SK-N-SH treated with all-trans-retinoic acid at 6 μM for 48 hours (cell line): Measurements from ENCODE around the gene GPRIN1.

Experiments
- ATAC-seq: fragments of 200-7000 bp; cut with Tn5 transposase; 3 replicates; pipeline ENCODE4 v1.9.1; 2020; ENCODE audit warnings: mild to moderate bottlenecking, moderate library complexity
- ARNTL ChIP-seq: fragments of 450-650 bp; formaldehyde crosslinking; IDR thresholded peaks from 2 replicates; pipeline ENCODE4 v1.5.0; 2020; ENCODE audit warnings: low read depth, mild to moderate bottlenecking, moderate library complexity, borderline replicate concordance
- CSDC2 ChIP-seq: fragments of 250-450 bp; sonication (Bioruptor Pico); IDR thresholded peaks from 2 replicates; pipeline ENCODE4 v1.5.0; 2020; ENCODE audit warnings: mild to moderate bottlenecking, moderate library complexity
- ESRRG ChIP-seq: fragments of 250-450 bp; sonication (Bioruptor Pico); IDR thresholded peaks from 2 replicates; pipeline ENCODE4 v1.6.1; 2021; ENCODE audit warnings: mild to moderate bottlenecking
- GLIS3 ChIP-seq: fragments of 250-450 bp; sonication (Bioruptor Pico); IDR thresholded peaks from 2 replicates; pipeline ENCODE4 v1.5.0; 2020; ENCODE audit warnings: mild to moderate bottlenecking, moderate library complexity
- ISL1 ChIP-seq: fragments of 250-450 bp; sonication (Bioruptor Pico); IDR thresholded peaks from 2 replicates; pipeline ENCODE4 v2.1.2; 2022; ENCODE audit warnings: mild to moderate bottlenecking, moderate library complexity
- OSR1 ChIP-seq: fragments of 250-450 bp; sonication (Bioruptor Pico); IDR thresholded peaks from 2 replicates; pipeline ENCODE4 v1.8.0; 2022; ENCODE audit warnings: moderate library complexity, mild to moderate bottlenecking, inconsistent platforms
- PPARA ChIP-seq: fragments of 250-450 bp; sonication (Bioruptor Pico); IDR thresholded peaks from 2 replicates; pipeline ENCODE4 v1.5.0; 2020; ENCODE audit warnings: mild to moderate bottlenecking, borderline replicate concordance
- RARB ChIP-seq: fragments of 250-450 bp; sonication (Bioruptor Pico); IDR thresholded peaks from 2 replicates; pipeline ENCODE4 v1.8.0; 2021; ENCODE audit warnings: mild to moderate bottlenecking, moderate library complexity
- SNAI2 ChIP-seq: fragments of 250-450 bp; sonication (Bioruptor Pico); IDR thresholded peaks from 2 replicates; pipeline ENCODE4 v1.5.0; 2020; ENCODE audit warnings: mild to moderate bottlenecking, moderate library complexity
- TCF4 ChIP-seq: fragments of 250-450 bp; sonication (Bioruptor Pico); IDR thresholded peaks from 2 replicates; pipeline ENCODE4 v1.8.0; 2021; ENCODE audit warnings: mild to moderate bottlenecking, moderate library complexity, borderline replicate concordance
- TOX ChIP-seq: fragments of 250-450 bp; sonication (Bioruptor Pico); IDR thresholded peaks from 2 replicates; pipeline ENCODE4 v1.8.0; 2021; ENCODE audit warnings: mild to moderate bottlenecking, moderate library complexity, borderline replicate concordance
- ZC3H10 ChIP-seq: fragments of 250-450 bp; sonication (Bioruptor Pico); IDR thresholded peaks from 2 replicates; pipeline ENCODE4 v1.5.1; 2021; ENCODE audit warnings: mild to moderate bottlenecking, moderate library complexity
- ZNF565 ChIP-seq: fragments of 450-650 bp; formaldehyde crosslinking; conservative IDR thresholded peaks from 2 replicates; pipeline ENCODE4 v1.5.0; 2020; ENCODE audit warnings: low read depth, mild to moderate bottlenecking, moderate library complexity
- ZNF70 ChIP-seq: fragments of 450-650 bp; formaldehyde crosslinking; IDR thresholded peaks from 2 replicates; pipeline ENCODE4 v1.5.0; 2020; ENCODE audit warnings: mild to moderate bottlenecking, moderate library complexity
- ZNF8 ChIP-seq: fragments of 450-650 bp; formaldehyde crosslinking; IDR thresholded peaks from 2 replicates; pipeline ENCODE4 v1.5.0; 2020; ENCODE audit warnings: mild to moderate bottlenecking, moderate library complexity
- TF ChIP-seq, protein P1 (sequence below): fragments of 250-450 bp; sonication (Bioruptor Pico); IDR thresholded peaks from 2 replicates; pipeline ENCODE4 v1.5.0; 2020; ENCODE audit warnings: mild to moderate bottlenecking, moderate library complexity
- TF ChIP-seq, protein P2 (sequence below): fragments of 250-450 bp; sonication (Bioruptor Pico); IDR thresholded peaks from 2 replicates; pipeline ENCODE4 v1.5.1; 2021; ENCODE audit warnings: mild to moderate bottlenecking, moderate library complexity
- TF ChIP-seq, protein P3 (sequence below): fragments of 250-450 bp; sonication (Bioruptor Pico); IDR thresholded peaks from 2 replicates; pipeline ENCODE4 v1.8.0; 2021; ENCODE audit warnings: low read depth, mild to moderate bottlenecking, moderate library complexity, borderline replicate concordance
- TF ChIP-seq, protein P4 (sequence below): fragments of 250-450 bp; sonication (Bioruptor Pico); IDR thresholded peaks from 2 replicates; pipeline ENCODE4 v1.8.0; 2020; ENCODE audit warnings: mild to moderate bottlenecking, moderate library complexity, borderline replicate concordance
- TF ChIP-seq, protein P5 (sequence below): fragments of 250-450 bp; sonication (Bioruptor Pico); IDR thresholded peaks from 2 replicates; pipeline ENCODE4 v1.5.1; 2020; ENCODE audit warnings: low read depth, mild to moderate bottlenecking, moderate library complexity

Gene GPRIN1

DNA sequence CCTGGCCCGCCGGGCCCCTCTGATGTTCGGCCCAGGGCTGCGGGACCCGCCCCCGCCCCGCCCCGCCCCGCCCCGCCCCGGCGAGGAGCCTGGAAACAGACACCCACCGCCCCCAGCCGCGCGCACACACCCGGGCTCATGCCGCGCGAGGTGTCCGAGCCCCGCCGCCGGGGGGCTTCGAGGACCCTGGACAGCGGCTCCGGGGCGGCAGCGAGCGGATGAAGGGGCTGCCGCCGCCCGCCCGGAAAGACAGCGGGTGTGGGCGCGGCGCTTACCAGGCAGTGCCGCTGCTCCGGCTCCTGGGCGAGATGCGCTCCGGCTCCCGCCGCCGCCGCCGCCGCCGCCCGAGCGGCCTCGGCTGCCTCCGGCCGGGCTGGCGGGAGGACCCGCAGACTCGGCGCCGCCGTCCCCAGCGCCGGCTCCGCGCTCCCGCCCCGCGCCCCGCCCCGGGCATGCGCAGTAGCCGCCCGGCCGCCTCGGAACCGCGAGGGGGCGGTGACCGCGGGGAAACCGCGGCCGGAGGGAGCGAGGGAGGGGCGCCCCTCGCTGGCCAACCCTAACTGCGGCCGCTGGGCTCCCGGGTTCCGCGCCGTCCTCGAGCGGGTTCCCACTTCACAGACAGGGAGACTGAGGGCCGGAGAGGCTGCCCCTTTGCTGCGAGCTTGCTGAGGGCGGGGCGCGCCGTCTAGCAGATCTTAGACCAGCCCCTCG, at the start of gene GPRIN1:
Gene GPRIN1, minus strand, starts transcription at position 433 of the 711 bp plus-strand sequence. CDS start 10,322 bp downstream, outside the sequence.
- TF ChIP-seq ARNTL (CRISPR knock-in tag) (no peak), TCF4 (CRISPR knock-in tag) (no peak), ZC3H10 (CRISPR knock-in tag) (no peak), ESRRG (CRISPR knock-in tag) (no peak), RARB (CRISPR knock-in tag) (no peak), ZNF8 (CRISPR knock-in tag) (no peak), PPARA (CRISPR knock-in tag) (no peak)
- TF ChIP-seq, protein P1, sequence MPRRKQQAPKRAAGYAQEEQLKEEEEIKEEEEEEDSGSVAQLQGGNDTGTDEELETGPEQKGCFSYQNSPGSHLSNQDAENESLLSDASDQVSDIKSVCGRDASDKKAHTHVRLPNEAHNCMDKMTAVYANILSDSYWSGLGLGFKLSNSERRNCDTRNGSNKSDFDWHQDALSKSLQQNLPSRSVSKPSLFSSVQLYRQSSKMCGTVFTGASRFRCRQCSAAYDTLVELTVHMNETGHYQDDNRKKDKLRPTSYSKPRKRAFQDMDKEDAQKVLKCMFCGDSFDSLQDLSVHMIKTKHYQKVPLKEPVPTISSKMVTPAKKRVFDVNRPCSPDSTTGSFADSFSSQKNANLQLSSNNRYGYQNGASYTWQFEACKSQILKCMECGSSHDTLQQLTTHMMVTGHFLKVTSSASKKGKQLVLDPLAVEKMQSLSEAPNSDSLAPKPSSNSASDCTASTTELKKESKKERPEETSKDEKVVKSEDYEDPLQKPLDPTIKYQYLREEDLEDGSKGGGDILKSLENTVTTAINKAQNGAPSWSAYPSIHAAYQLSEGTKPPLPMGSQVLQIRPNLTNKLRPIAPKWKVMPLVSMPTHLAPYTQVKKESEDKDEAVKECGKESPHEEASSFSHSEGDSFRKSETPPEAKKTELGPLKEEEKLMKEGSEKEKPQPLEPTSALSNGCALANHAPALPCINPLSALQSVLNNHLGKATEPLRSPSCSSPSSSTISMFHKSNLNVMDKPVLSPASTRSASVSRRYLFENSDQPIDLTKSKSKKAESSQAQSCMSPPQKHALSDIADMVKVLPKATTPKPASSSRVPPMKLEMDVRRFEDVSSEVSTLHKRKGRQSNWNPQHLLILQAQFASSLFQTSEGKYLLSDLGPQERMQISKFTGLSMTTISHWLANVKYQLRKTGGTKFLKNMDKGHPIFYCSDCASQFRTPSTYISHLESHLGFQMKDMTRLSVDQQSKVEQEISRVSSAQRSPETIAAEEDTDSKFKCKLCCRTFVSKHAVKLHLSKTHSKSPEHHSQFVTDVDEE, result no peak
- TF ChIP-seq, protein P2, sequence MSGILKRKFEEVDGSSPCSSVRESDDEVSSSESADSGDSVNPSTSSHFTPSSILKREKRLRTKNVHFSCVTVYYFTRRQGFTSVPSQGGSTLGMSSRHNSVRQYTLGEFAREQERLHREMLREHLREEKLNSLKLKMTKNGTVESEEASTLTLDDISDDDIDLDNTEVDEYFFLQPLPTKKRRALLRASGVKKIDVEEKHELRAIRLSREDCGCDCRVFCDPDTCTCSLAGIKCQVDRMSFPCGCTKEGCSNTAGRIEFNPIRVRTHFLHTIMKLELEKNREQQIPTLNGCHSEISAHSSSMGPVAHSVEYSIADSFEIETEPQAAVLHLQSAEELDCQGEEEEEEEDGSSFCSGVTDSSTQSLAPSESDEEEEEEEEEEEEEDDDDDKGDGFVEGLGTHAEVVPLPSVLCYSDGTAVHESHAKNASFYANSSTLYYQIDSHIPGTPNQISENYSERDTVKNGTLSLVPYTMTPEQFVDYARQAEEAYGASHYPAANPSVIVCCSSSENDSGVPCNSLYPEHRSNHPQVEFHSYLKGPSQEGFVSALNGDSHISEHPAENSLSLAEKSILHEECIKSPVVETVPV (CRISPR knock-in tag), result no peak
- TF ChIP-seq, protein P3, sequence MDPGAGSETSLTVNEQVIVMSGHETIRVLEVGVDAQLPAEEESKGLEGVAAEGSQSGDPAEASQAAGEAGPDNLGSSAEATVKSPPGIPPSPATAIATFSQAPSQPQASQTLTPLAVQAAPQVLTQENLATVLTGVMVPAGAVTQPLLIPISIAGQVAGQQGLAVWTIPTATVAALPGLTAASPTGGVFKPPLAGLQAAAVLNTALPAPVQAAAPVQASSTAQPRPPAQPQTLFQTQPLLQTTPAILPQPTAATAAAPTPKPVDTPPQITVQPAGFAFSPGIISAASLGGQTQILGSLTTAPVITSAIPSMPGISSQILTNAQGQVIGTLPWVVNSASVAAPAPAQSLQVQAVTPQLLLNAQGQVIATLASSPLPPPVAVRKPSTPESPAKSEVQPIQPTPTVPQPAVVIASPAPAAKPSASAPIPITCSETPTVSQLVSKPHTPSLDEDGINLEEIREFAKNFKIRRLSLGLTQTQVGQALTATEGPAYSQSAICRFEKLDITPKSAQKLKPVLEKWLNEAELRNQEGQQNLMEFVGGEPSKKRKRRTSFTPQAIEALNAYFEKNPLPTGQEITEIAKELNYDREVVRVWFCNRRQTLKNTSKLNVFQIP (CRISPR knock-in tag), result no peak
- TF ChIP-seq, all 23 proteins: peak for 0
- ATAC-seq, result peak; percentile 74

DNA sequence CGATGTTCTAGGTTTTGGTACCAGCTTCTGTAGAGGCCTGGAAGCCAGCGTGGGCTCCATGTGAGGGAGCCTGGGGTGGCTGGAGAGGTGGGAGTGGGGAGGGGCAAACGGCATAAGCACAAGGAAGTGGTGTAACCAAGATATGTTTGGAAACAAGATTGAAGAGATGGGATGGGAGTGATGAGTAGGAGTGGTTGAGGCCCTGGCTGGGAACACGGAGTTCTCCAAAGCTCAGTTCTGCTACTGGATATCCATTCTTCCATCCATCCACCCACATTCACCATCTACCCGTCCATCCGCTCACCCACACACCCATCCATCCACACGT, 49.5 kb upstream of the GPRIN1 start:
- ATAC-seq, result no peak
- TF ChIP-seq ZNF565 (CRISPR knock-in tag), result no peak
- TF ChIP-seq RARB (CRISPR knock-in tag), result no peak
- TF ChIP-seq, protein P4, sequence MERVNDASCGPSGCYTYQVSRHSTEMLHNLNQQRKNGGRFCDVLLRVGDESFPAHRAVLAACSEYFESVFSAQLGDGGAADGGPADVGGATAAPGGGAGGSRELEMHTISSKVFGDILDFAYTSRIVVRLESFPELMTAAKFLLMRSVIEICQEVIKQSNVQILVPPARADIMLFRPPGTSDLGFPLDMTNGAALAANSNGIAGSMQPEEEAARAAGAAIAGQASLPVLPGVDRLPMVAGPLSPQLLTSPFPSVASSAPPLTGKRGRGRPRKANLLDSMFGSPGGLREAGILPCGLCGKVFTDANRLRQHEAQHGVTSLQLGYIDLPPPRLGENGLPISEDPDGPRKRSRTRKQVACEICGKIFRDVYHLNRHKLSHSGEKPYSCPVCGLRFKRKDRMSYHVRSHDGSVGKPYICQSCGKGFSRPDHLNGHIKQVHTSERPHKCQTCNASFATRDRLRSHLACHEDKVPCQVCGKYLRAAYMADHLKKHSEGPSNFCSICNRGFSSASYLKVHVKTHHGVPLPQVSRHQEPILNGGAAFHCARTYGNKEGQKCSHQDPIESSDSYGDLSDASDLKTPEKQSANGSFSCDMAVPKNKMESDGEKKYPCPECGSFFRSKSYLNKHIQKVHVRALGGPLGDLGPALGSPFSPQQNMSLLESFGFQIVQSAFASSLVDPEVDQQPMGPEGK (CRISPR knock-in tag), result no peak
- no peak for TF ChIP-seq ZNF70 (CRISPR knock-in tag)
- TF ChIP-seq, protein P3 (CRISPR knock-in tag), result no peak
- TF ChIP-seq, protein P1, result no peak
- TF ChIP-seq ARNTL (CRISPR knock-in tag), result no peak
- TF ChIP-seq ZC3H10 (CRISPR knock-in tag), result no peak
- TF ChIP-seq SNAI2 (CRISPR knock-in tag), result no peak
- TF ChIP-seq, protein P5, sequence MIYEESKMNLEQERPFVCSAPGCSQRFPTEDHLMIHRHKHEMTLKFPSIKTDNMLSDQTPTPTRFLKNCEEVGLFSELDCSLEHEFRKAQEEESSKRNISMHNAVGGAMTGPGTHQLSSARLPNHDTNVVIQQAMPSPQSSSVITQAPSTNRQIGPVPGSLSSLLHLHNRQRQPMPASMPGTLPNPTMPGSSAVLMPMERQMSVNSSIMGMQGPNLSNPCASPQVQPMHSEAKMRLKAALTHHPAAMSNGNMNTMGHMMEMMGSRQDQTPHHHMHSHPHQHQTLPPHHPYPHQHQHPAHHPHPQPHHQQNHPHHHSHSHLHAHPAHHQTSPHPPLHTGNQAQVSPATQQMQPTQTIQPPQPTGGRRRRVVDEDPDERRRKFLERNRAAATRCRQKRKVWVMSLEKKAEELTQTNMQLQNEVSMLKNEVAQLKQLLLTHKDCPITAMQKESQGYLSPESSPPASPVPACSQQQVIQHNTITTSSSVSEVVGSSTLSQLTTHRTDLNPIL (CRISPR knock-in tag), result no peak
- no peak for TF ChIP-seq ISL1 (CRISPR knock-in tag)
- TF ChIP-seq GLIS3, result no peak
- no peak for TF ChIP-seq TCF4 (CRISPR knock-in tag)
- TF ChIP-seq ESRRG (CRISPR knock-in tag), result no peak
- TF ChIP-seq TOX (CRISPR knock-in tag), result no peak
- TF ChIP-seq CSDC2 (CRISPR knock-in tag), result no peak
- TF ChIP-seq OSR1 (CRISPR knock-in tag), result no peak
- TF ChIP-seq, all 23 proteins: peak for 0
